GM13976 (cell line): Measurements from ENCODE around the gene BCL2A1.
"Not testable (repeated sequence)": the region's sequence is repeated elsewhere in the genome, so short reads cannot be mapped to it uniquely, and the experiment has no call there.

Experiments used
- DNase-seq: peaks from one replicate; pipeline ENCODE4 v3.0.0; 2012; ENCODE audit warnings: low spot score
- CTCF ChIP-seq: IDR thresholded peaks from 2 replicates; pipeline ENCODE4 v1.5.1; 2012; ENCODE audit warnings: borderline replicate concordance, mild to moderate bottlenecking; ENCODE audit not compliant: insufficient read depth; ENCODE audit errors: extremely low read depth, missing control alignments, control extremely low read depth
- in situ Hi-C: fragments of 300-500 bp; cut with MboI; formaldehyde crosslinking; loops from one replicate; pipeline ENCODE4 v1.12.0; 2022; ENCODE audit warnings: low sequenced_read_pairs, mixed read lengths, inconsistent platforms; ENCODE audit not compliant: unreplicated experiment

The BCL2A1 gene

DNA sequence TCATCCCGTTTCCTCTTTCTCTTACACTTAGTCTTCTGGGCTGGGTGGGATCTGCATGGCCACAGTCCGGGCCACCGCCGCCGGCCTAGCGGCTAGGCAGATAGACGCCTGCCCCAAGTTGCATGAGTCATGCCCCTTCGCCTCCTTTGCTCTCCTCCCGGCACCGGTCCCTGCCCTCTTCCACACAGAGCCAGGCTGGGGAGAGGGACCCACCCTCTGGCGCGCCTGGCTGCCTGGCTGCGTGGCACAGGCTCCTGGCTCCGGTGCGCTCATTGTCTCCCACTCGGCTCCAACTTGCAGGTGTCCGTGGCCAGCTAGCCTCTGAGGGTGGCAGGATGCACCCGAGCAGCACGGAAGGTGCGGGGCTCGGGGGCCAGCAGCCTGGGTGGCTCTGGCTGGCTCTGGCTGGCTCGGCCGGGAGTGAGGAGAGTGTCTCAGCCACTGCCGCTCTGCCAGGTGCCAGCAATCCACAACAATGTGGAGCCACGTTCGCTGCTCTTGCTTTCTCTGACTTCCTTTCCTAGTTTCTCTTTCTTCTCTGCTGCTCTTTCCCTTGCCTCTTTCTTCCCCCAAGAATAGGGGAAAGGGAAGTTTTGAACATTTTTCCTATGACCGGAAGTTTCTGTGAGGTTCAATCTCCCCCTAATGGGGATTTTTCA is 51.8 kb downstream of the BCL2A1 start:
- no peak for DNase-seq
- no peak for TF ChIP-seq CTCF
- in situ Hi-C loops = no loop called here

DNA sequence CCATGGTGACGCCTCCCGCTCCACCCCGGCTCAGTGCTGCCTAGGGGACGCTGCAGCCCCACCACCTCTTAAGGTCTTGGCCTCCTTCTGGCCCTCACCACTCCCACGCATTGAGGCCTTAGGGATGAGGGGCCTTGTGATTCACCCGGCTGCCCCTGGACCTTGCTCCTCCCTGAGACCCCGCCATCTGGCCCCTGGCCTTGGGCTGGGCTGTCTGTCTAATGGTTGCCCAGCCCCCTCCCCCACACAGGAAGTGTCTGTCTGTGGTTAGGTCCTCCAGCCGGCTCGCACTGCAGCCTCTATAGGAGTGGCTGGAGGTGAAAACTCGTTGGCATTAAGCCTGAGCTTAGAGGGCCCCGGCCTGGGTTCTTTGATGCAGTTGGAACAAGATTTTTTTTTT is 52.7 kb downstream of the BCL2A1 start:
- DNase-seq = no peak
- TF ChIP-seq CTCF = no peak
- in situ Hi-C loops = no loop called here

GRCh38 chr15:79916502-79917132 is 54.4 kb downstream of the BCL2A1 start:
- in situ Hi-C loops = no loop called here
- DNase-seq = no peak

GRCh38 chr15:79915776-79916501 is 55.1 kb downstream of the BCL2A1 start:
- in situ Hi-C loops, DNase-seq: not testable (repeated sequence)

More at GRCh38 chr15:79916502-79917132, 54.4 kb downstream of the BCL2A1 start:
- TF ChIP-seq CTCF = no peak

DNA sequence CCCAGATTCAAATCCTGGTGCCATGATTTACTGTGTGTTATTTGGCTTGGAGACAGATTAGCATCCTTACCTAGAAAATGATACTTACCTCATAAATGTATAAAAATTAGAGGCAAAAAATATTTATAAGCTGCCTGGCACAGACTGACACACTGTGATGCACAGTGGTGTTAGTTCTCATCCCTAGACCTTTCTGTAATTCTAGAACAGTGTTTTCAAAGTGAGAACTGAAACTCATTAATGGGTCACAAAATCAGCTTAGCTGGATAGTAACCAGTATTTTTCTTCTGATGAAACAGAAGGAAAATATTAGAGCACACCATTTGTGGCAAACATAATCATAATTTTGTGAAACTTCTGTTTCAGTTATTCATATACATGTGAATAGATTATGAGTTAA is 56.3 kb downstream of the BCL2A1 start:
- DNase-seq = no peak
- TF ChIP-seq CTCF = no peak
- in situ Hi-C loops = no loop called here
